Measurements from ENCODE around the gene TRAPPC10.

Gene TRAPPC10

GRCh38 chr21:43982489-43983078 lies 29.5 kb upstream of the TRAPPC10 start:
- no peak for FAIRE-seq

DNA sequence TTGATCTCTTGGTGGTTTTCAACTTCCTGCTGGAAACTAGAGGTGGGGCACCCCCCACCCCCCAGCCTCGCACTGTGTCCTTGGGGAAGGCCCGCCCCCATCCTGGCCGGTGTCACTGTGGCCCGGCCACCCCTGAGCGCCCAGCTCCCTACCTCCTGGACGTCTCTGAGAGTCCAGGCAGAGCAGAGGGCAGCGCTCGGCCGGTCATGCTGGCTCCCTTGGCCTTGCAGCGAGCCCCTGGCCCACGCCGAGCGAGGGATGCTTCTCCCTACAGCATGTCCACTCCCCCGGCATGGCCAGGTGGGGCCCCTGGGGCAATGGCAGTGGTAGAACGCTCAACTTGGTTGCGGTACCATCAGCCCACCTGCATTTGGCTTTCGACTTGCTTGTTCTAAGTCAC lies 28.7 kb upstream of the TRAPPC10 start:
- no peak for FAIRE-seq

DNA sequence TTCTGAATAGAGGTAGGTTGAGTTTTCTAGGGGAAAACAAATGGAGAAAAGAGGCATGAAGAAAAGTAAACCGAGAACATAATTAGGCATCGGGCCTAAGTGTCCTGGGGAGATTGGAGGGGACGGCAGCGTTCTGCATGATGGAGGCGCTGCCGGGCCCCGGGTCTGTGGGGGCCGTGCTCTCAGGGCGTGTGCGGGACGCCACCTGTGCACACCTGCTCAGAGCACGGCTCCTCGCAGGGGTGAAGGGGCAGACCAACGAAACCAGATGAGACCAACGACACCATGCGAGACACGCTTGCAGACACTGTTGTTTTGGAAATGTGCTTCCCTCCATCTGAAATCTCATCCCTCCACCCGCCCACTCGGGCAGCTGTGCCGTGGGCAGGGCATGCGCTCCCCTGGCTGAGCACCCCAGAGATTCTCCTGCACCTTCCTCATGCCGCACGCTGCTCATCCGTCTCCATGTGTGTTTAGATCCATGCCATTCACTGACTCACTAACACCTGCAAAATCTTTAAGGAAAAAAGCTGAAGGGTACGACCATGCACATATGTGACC lies 28.2 kb upstream of the TRAPPC10 start:
- no peak for FAIRE-seq

- FAIRE-seq: no peak
Measured at GRCh38 chr21:43984905-43985689, 27.0 kb upstream of the TRAPPC10 start.

GRCh38 chr21:43985690-43986251 lies 26.3 kb upstream of the TRAPPC10 start:
- FAIRE-seq: no peak

DNA sequence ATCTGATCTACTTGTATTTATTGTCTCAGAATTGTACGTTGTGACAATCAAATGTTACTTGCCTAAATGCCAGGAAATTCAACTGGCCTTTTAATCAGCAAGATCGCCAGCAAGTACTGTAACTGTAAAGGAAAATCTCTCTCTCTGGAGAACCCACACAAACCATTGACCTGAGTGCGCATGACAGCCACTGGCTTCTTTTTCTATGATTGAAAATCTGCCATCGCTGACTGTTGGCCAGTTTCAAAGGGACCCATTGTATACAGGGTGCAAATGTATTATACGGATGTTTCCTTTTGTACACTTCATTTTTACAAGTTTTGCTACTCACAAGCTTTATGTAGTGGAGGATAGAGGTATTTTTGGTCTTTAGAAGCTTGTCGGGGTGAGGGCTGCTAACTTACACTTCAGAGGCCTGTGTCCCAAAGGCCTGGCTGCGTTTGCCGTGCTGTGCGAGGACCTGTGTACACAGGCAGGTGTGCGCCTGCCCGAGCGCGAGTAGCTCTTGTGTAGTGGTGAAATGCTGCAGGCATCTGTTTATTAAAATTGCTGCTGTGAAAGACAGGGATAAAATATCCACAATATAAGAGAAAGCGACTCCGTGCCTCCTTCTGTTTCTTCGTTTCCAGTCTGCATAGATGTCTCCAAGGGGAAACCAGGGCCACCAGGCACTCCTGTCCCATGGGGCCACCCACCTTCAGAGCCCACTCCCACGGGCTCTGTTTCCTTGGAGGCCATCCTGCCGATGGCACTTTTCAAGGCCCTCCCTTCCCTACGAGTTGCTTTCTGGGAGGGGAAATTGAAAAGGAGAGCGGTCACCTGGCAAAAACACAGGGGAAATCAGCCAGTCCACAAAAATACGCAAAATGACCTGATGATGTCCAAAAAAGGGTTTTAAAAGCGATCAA lies 25.3 kb upstream of the TRAPPC10 start:
- no peak for FAIRE-seq

DNA sequence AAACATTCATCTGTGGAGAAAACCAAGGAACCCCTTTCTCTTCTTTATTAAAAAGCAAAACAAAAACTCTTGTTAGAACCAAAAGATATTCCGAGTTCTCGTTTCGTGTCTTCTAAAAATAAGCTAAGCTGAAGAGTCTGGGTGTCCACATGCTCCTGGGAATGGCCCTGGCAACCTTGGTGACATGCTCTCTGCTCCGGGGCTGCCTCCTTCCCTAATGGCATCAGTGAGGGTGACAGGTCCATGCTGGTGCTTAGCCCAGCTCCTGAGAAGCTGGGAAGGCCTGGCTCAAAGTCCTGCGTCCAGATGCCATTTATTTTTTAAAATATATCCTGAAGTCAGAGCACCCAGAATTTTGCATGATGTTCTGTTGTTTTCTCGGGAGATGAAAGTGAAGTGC lies 24.6 kb upstream of the TRAPPC10 start:
- FAIRE-seq: no peak

DNA sequence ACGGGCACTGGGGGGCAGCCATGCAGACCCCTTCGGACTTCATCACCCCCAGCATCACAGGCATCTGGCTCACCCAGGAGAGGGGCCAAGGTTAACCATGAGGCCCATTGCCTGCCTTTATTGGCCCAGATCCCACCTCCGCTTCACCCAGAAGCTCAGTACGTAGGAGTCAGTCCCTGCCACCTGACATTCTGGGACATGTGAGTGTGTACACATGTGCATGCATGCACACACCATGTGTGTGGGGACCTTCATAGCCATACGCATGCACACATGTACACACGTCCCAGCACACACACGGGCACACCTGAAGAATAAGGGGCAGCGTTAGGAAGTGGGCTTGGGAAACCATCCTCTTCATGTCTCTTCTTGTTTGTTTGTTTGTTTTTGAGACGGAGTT lies 24.1 kb upstream of the TRAPPC10 start:
- no peak for FAIRE-seq

DNA sequence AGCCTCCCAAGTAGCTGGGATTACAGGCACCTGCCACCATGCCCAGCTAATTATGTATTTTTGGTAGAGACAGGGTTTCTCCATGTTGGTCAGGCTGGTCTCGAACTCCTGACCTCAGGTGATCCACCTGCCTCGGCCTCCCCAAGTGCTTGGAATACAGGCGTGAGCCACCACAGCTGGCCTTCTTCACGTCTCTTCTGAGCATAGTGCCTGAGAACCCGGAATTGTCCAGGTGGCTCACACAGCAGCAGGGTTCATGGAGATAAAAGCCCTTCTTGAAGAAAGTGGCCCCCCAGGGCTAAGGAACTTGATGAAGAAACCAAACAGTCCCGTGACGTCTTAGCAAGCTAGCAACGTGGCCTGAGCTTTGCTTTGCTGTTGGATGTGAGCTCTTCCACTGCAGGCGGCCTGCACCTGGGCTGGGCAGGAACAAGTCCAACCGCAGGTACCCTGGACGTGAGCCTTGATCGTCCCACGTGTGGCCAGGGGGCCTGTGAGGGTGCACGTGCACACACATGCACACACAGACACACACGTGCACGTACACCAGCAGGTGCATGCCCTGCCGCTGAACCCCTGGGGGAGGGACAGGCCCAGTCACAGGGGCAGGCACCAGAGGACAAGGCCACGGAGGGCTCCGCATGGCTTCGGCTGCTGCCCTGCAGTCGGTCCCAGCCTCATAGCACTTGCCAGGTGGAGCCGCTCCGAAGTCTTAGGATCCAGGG lies 23.4 kb upstream of the TRAPPC10 start:
- FAIRE-seq: no peak

DNA sequence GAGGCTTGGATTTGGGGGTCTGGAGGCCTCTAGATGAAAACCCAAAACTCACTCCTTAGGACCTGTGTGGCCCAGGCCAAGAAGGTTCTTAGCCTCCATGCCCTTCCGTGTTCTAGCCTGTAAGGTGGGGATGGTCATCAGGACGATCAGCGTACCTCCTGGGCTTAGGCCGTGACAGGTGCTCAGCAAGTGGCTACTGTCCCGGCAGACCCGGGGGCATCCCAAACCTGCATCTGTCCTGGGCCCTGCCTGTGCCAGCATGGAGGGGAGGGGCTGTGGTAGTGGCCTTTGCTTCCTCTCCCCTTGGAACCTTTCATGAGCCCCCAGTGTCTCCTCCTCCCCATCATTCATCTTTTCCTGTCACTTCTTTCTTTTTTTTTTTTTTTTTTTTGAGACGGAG lies 22.7 kb upstream of the TRAPPC10 start:
- no peak for FAIRE-seq

- FAIRE-seq: no peak
Measured at GRCh38 chr21:43991447-43991991, 20.6 kb upstream of the TRAPPC10 start.

DNA sequence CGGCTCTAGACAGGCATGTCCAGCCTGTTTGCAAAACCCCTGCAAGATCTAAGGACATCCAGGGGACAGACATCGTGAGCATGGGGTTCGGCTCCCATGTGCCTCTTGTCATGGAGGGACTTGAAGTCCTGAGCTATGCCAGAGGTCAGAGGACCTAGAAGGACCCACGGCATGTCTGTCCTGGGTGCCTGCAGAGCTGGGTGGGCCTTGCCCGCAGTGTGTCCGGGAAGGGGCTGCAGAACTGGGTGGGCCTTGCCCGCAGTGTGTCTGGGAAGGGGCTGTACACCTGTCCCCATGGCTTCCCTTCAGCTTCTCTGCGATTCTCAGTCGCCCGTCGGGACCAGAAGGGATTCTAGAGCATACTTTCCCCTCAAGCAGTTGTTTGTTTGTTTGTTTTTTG lies 20.0 kb upstream of the TRAPPC10 start:
- no peak for FAIRE-seq

DNA sequence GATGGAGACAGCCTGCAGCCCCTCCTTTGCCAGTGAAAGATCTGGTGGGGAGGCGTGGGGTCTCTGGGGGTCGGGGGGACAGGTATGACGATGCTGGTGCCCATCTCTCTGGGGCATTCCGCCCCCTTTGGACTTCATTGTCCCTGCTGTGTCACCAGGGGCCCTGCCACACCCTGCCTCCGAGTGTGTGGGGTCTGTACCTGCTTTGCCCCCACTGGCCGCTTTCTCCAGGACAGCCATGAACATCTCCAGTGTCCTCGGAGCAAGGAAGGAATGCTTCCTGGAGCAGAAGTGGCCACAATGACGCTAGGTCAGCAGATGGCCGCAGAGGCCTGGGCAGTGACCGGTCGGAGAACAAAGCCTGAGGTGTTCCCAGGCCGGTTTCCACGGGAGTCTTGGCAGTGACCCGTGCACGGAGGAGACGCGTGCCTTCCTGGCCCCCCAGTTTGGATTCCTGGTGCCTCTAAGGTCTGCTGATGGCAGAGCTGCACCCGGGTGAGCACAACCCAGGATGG lies 18.6 kb upstream of the TRAPPC10 start:
- FAIRE-seq: no peak

- FAIRE-seq: no peak
Measured at GRCh38 chr21:43994085-43994484, 18.0 kb upstream of the TRAPPC10 start.

- no peak for FAIRE-seq
Measured at GRCh38 chr21:43994646-43995045, 17.5 kb upstream of the TRAPPC10 start.

- FAIRE-seq: no peak
Measured at GRCh38 chr21:43995521-43996105, 16.5 kb upstream of the TRAPPC10 start.

DNA sequence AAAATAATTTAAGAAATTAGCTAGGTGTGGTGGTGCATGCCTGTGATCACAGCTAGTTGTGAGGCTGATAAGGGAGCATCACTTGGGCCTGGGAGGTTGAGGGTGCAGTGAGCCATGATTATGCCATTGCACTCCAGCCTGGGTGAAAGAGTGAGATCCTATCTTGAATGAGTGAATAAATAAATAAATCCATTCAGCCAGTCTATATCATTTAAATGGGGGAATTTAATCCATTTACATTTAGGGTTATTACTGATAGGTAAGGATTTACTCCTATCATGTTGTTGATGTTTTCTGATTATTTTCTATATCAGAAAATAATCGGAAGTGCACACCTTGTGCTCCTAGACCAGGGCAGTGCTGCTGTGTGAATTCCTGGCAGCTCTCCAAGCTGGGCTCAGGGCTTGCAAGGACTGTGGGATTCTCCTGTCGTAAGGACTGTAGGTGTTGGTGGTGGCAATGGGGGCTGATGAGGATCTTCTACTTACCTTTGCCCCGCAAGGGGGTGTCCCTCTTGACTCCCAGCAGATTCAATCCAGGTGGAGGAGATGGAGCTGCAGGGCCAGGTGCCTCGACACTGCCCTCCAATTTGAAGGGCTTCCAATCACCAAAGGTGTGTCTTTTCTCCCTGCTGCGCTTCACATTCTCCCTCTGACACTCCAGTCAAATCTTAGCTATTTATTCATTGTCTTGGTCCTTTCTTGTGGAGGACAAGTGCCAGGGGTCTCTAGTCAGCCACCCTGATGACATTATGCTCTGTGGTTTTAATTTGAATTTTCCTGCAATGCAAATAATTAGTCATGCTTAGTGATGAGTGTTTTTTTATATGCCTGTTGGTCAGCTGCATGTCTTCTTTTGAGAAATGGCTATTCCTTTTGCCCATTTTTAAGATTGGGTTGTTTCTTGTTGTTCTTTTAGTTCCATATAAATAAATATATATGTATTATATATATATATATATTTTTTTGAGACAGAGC lies 14.1 kb upstream of the TRAPPC10 start:
- FAIRE-seq: no peak

GRCh38 chr21:44000360-44000759 lies 11.7 kb upstream of the TRAPPC10 start:
- FAIRE-seq: no peak

DNA sequence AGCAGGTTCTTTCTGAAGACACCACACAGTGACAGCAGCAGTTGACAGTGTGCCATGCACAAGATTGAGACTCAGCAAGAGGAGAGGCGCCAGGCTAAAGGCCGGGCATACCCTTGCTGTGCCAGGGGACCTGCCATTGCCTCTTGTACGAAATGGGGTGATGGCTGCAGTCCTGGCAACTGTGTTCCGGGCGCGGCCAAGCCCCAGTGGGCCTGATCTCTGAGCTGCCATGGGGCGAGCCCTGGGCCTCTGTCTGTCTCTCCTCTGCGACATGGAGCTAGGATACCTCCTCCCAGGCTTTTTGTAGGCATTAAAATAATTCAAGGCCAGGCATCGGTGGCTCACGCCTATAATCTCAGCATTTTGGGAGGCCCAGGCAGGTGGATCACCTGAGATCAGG lies 9.6 kb upstream of the TRAPPC10 start:
- FAIRE-seq: no peak

- no peak for FAIRE-seq
Measured at GRCh38 chr21:44003307-44003966, 8.7 kb upstream of the TRAPPC10 start.

Measured in islet of Langerhans (tissue), 1 donor.